PC-3 (cell line): ENCODE data around the gene RPS6KA2. TPM values are rescaled to one million over a fixed set of nuclear protein-coding genes. Genes with fewer than 3 reads are reported as not detected.

Source experiments
- ATAC-seq: fragments of 200-7000 bp; cut with Tn5 transposase; 2 replicates; pipeline ENCODE4 v1.9.1; 2020; ENCODE audit warnings: mild to moderate bottlenecking, moderate library complexity
- BruUV-seq: library from RNA; stranded (reverse); fragments of 400-500 nt; replicated peaks from 2 replicates; lab custom pipeline; 2021; lab: Mats Ljungman, UMichigan
- CTCF ChIA-PET: fragments of 300-600 bp; sonication (Branson Sonifier 250); formaldehyde crosslinking; loops from one replicate; lab custom pipeline; 2022; ENCODE audit warnings: antibody characterized with exemption; lab: Charles Lee
- POLR2A ChIA-PET: fragments of 300-600 bp; sonication (Branson Sonifier 250); formaldehyde crosslinking; loops from one replicate; lab custom pipeline; 2022; ENCODE audit warnings: antibody characterized with exemption; ENCODE audit not compliant: unreplicated experiment; lab: Charles Lee
- DNase-seq: peaks from one replicate; pipeline ENCODE4 v3.0.0-alpha.2; 2015
- H2AFZ ChIP-seq: fragments of 300-600 bp; sonication (generic); 2 replicates; pipeline ENCODE4 v1.6.0; 2016; ENCODE audit warnings: antibody characterized with exemption, low read length
- H3F3A ChIP-seq: fragments of 300-600 bp; sonication (generic); one replicate; pipeline ENCODE4 v1.6.0; 2017; ENCODE audit warnings: antibody characterized with exemption, low read length, control low read depth, mild to moderate bottlenecking; ENCODE audit not compliant: unreplicated experiment
- H3K27ac ChIP-seq: fragments of 300-600 bp; sonication (generic); 2 replicates; pipeline ENCODE4 v1.5.1; 2016; ENCODE audit warnings: mild to moderate bottlenecking, low read length
- H3K27me3 ChIP-seq: fragments of 300-600 bp; sonication (generic); 2 replicates; pipeline ENCODE4 v1.6.1; 2016; ENCODE audit warnings: low read length, mixed read lengths
- H3K36me3 ChIP-seq: fragments of 300-600 bp; sonication (generic); 2 replicates; pipeline ENCODE4 v1.6.1; 2016; ENCODE audit warnings: low read depth, mixed run types, low read length, mixed read lengths
- H3K4me1 ChIP-seq: fragments of 300-600 bp; sonication (generic); 2 replicates; pipeline ENCODE4 v1.5.1; 2016; ENCODE audit warnings: low read length; ENCODE audit not compliant: insufficient read depth
- H3K4me2 ChIP-seq: fragments of 300-600 bp; sonication (generic); 2 replicates; pipeline ENCODE4 v1.6.0; 2016; ENCODE audit warnings: low read length
- H3K4me3 ChIP-seq: fragments of 300-600 bp; sonication (generic); 2 replicates; pipeline ENCODE4 v1.5.1; 2016; ENCODE audit warnings: mild to moderate bottlenecking, low read length, mixed read lengths
- H3K79me2 ChIP-seq: fragments of 300-600 bp; sonication (generic); 2 replicates; pipeline ENCODE4 v1.6.1; 2017; ENCODE audit warnings: low read length, mixed read lengths
- H3K9ac ChIP-seq: fragments of 300-600 bp; sonication (generic); 2 replicates; pipeline ENCODE4 v1.6.0; 2016; ENCODE audit warnings: mild to moderate bottlenecking, low read length
- H3K9me2 ChIP-seq: fragments of 300-600 bp; sonication (generic); replicated peaks from 2 replicates; pipeline ENCODE4 v1.6.1; 2016; ENCODE audit warnings: mixed run types, low read length, mixed read lengths
- H3K9me3 ChIP-seq: fragments of 300-600 bp; sonication (generic); 2 replicates; pipeline ENCODE4 v1.6.1; 2016; ENCODE audit warnings: low read length, mixed read lengths
- H4K20me1 ChIP-seq: fragments of 300-600 bp; sonication (generic); 2 replicates; pipeline ENCODE4 v1.6.1; 2016; ENCODE audit warnings: low read length, mixed read lengths
- CTCF ChIP-seq: fragments of 300-600 bp; sonication (generic); conservative IDR thresholded peaks from 2 replicates; pipeline ENCODE4 v1.5.1; 2017; ENCODE audit warnings: antibody characterized with exemption, low read depth, mild to moderate bottlenecking, low read length
- EZH2 ChIP-seq: fragments of 300-600 bp; sonication (generic); IDR thresholded peaks from one replicate; pipeline ENCODE4 v1.6.1; 2017; ENCODE audit warnings: antibody characterized with exemption, mild to moderate bottlenecking, low read length; ENCODE audit not compliant: unreplicated experiment
- EZH2phosphoT487 ChIP-seq: fragments of 300-600 bp; sonication (generic); IDR thresholded peaks from 2 replicates; pipeline ENCODE4 v1.6.1; 2018; ENCODE audit warnings: mild to moderate bottlenecking, antibody characterized with exemption, low read length, borderline replicate concordance
- intact Hi-C: fragments of 100-400 bp; cut with micrococcal nuclease; formaldehyde crosslinking; loops from 2 replicates; pipeline ENCODE4 v1.9.0; 2023
- total RNA-seq: library from RNA; depleted of rRNA; stranded (reverse); fragments of >200 nt; gene quantifications from 2 replicates; pipeline ENCODE4 v1.2.3, GENCODE V29; 2014

RPS6KA2 gene
- total RNA-seq, 1 experiment from 2014 or later: 5.1 TPM

GRCh38 chr6:166424431-166424830 is 202.6 kb downstream of the RPS6KA2 start:
- no peak overlapping the region for H3K4me3 ChIP-seq
- H3K4me1 ChIP-seq: peaks cover 10% of the 10 kb centered on the region; the same call in 1 of the 2 replicates
- no peak overlapping the region for H3K4me2 ChIP-seq
- CTCF ChIA-PET: no interaction called here
- no peak for ATAC-seq
- TF ChIP-seq EZH2 (no peak), CTCF (no peak), EZH2phosphoT487 (no peak)
- H3K9ac ChIP-seq: no peak overlapping the region
- H4K20me1 ChIP-seq: no peaks in the 10 kb centered on the region
- no peaks in the 10 kb centered on the region for H3K79me2 ChIP-seq
- H3K9me2 ChIP-seq: no peaks in the 10 kb centered on the region
- BruUV-seq: no TSS peak
- H3K9me3 ChIP-seq: no peaks in the 10 kb centered on the region
- no peak for DNase-seq
- no peak overlapping the region for H3K27ac ChIP-seq
- intact Hi-C loops: no loop called here
- H2AFZ ChIP-seq: no peak overlapping the region
- no peaks in the 10 kb centered on the region for H3K27me3 ChIP-seq
- no peaks in the 10 kb centered on the region for H3K36me3 ChIP-seq
- H3F3A ChIP-seq: no peaks in the 10 kb centered on the region
- POLR2A ChIA-PET: no interaction called here

GRCh38 chr6:166423781-166424180 is 203.3 kb downstream of the RPS6KA2 start:
- DNase-seq (no peak), ATAC-seq (no peak)
- Histone ChIP-seq H3K9ac (no peak overlapping the region), H3K4me2 (no peak overlapping the region), H3K36me3 (no peaks in the 10 kb centered on the region), H3K27me3 (no peaks in the 10 kb centered on the region), H3K4me3 (no peak overlapping the region), H3K9me3 (no peaks in the 10 kb centered on the region), H3K79me2 (no peaks in the 10 kb centered on the region), H3K27ac (no peak overlapping the region), H3K4me1 (peaks cover 10% of the 10 kb centered on the region; the same call in 1 of the 2 replicates), H3K9me2 (no peaks in the 10 kb centered on the region), H3F3A (no peaks in the 10 kb centered on the region), H4K20me1 (no peaks in the 10 kb centered on the region), H2AFZ (no peak overlapping the region)
- ChIA-PET CTCF (no interaction called here), POLR2A (no interaction called here)
- intact Hi-C loops: no loop called here
- no TSS peak for BruUV-seq
- no peak for TF ChIP-seq EZH2
- no peak for TF ChIP-seq EZH2phosphoT487
- TF ChIP-seq CTCF: no peak

GRCh38 chr6:166423051-166423745 is 203.9 kb downstream of the RPS6KA2 start:
- Histone ChIP-seq H3K27me3 (no peaks in the 10 kb centered on the region), H3K4me3 (no peak overlapping the region), H3K4me1 (peaks cover 10% of the 10 kb centered on the region; the same call in 1 of the 2 replicates), H3K27ac (no peak overlapping the region), H3K79me2 (no peaks in the 10 kb centered on the region), H3K9ac (no peak overlapping the region), H2AFZ (no peak overlapping the region), H3K9me3 (no peaks in the 10 kb centered on the region), H3K4me2 (no peak overlapping the region), H3K9me2 (no peaks in the 10 kb centered on the region), H3K36me3 (no peaks in the 10 kb centered on the region), H4K20me1 (no peaks in the 10 kb centered on the region), H3F3A (no peaks in the 10 kb centered on the region)
- DNase-seq (no peak), ATAC-seq (no peak)
- POLR2A ChIA-PET: no interaction called here
- TF ChIP-seq EZH2phosphoT487 (no peak), EZH2 (no peak), CTCF (no peak)
- CTCF ChIA-PET: no interaction called here
- intact Hi-C loops: no loop called here
- no TSS peak for BruUV-seq
